Suprapubic skin (tissue), 3 donors: ENCODE results near the gene ERMAP.

Experiments
- POLR2A ChIP-seq, 2 donors: fragments of 450-650 bp; IDR thresholded peaks; one replicate each; pipeline ENCODE4 v1.6.1; 2017; ENCODE audit warnings: antibody characterized with exemption in 2 of 2, mild to moderate bottlenecking in 2 of 2, moderate library complexity in 2 of 2
- TF ChIP-seq, protein P1 (sequence below), 2 donors: fragments of 200-600 bp in 1 of 2; fragments of 450-650 bp in 1 of 2; sonication (generic) in 1 of 2; IDR thresholded peaks; one replicate each; pipeline ENCODE4 v1.5.1; 2016 to 2019; ENCODE audit warnings: antibody characterized with exemption in 2 of 2, mild to moderate bottlenecking in 1 of 2, moderate library complexity in 1 of 2

DNA sequence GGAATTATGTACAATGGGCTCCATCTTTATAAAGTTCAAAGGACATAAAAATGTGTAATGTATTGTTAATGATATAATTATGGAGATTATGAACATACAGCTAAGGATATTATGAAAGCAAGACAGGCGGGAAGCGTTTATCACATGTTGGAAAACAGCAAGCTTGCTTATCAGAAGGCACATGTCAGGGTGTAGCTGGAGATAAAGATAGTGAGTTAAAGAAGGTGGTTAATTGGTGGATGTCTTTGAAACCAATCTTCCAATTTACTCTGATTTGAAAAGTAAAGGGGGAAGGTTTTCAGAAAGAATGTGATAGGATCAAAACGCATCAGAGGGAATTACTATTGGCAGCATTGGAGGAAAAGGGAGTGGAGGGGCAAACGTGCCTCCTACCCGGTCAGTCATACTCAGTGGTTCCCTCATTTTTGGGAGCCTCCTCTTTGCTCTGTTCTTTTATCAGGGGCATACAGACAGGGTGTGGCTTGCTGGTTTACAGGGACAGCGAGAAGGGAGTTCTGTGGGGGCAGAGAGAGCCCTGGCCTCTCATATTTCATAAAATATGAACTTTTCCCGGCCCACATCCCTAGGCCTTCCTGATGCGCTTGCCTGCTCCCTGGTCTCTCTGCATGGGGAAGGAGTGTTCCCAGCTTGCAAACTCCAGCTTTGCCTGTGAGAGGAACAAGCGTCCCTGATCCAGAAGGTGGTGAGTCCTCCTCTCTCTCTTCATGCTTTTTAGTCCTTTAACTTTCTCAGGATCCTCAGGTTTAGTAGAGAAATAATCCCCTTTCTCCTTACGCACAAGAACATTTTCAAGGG, 8.3 kb downstream of the ERMAP start:
- TF ChIP-seq, protein P1, sequence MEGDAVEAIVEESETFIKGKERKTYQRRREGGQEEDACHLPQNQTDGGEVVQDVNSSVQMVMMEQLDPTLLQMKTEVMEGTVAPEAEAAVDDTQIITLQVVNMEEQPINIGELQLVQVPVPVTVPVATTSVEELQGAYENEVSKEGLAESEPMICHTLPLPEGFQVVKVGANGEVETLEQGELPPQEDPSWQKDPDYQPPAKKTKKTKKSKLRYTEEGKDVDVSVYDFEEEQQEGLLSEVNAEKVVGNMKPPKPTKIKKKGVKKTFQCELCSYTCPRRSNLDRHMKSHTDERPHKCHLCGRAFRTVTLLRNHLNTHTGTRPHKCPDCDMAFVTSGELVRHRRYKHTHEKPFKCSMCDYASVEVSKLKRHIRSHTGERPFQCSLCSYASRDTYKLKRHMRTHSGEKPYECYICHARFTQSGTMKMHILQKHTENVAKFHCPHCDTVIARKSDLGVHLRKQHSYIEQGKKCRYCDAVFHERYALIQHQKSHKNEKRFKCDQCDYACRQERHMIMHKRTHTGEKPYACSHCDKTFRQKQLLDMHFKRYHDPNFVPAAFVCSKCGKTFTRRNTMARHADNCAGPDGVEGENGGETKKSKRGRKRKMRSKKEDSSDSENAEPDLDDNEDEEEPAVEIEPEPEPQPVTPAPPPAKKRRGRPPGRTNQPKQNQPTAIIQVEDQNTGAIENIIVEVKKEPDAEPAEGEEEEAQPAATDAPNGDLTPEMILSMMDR (IDR thresholded peaks at IDR 0.05): no peak
- TF ChIP-seq POLR2A (IDR thresholded peaks at IDR 0.05): no peak
